Measurements from ENCODE around the gene AMPD3. TPM values are rescaled to one million over a fixed set of nuclear protein-coding genes. Genes with fewer than 3 reads are reported as not detected.

AMPD3 gene
- polyA plus RNA-seq, 1 donor (not counting 4 experiments of a cell fraction or from before 2014, with no cell fraction given), result 11.1 TPM

DNA sequence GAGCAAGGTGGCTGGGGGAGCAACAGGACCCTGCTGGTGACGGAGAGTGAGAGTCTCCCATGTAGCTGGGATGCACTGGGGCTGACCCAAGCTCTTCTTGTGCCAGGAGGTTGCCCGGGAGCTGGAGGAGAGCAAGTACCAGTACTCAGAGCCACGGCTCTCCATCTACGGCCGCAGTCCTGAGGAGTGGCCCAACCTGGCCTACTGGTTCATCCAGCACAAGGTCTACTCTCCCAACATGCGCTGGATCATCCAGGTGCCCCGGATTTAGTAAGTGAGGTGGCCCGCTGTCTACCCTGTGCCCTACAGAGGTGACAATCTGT lies 40.4 kb downstream of the AMPD3 start:
- no peak overlapping the region for H3K9ac ChIP-seq (ENCODE audit: control insufficient read depth, extremely low read depth, insufficient read depth, low read length)
- peaks cover 2% of the 10 kb centered on the region for H3K4me1 ChIP-seq (ENCODE audit: control insufficient read depth, extremely low read depth, insufficient read depth, low read length)
- H3K79me2 ChIP-seq (ENCODE audit: control insufficient read depth, insufficient read depth, low read length), result no peaks in the 10 kb centered on the region
- H3K4me2 ChIP-seq (ENCODE audit: control insufficient read depth, extremely low read depth, insufficient read depth, low read depth, low read length), result no peak overlapping the region
- H4K20me1 ChIP-seq (ENCODE audit: control insufficient read depth, extremely low read depth, insufficient read depth, low read length), result no peaks in the 10 kb centered on the region
- no peak overlapping the region for H3K4me3 ChIP-seq (ENCODE audit: control insufficient read depth in 2 of 3, extremely low read depth in 1 of 3, insufficient read depth in 2 of 3, low read depth in 1 of 3, low read length in 3 of 3)
- DNase-seq (ENCODE audit: low read depth, low spot score) (no peak), FAIRE-seq (no peak)
- H3K27ac ChIP-seq (ENCODE audit: control insufficient read depth, insufficient read depth, low read length), result no peak overlapping the region
- no peak for TF ChIP-seq EZH2 (IDR thresholded peaks at IDR 0.05; ENCODE audit: low read length)
- TF ChIP-seq, protein P1, sequence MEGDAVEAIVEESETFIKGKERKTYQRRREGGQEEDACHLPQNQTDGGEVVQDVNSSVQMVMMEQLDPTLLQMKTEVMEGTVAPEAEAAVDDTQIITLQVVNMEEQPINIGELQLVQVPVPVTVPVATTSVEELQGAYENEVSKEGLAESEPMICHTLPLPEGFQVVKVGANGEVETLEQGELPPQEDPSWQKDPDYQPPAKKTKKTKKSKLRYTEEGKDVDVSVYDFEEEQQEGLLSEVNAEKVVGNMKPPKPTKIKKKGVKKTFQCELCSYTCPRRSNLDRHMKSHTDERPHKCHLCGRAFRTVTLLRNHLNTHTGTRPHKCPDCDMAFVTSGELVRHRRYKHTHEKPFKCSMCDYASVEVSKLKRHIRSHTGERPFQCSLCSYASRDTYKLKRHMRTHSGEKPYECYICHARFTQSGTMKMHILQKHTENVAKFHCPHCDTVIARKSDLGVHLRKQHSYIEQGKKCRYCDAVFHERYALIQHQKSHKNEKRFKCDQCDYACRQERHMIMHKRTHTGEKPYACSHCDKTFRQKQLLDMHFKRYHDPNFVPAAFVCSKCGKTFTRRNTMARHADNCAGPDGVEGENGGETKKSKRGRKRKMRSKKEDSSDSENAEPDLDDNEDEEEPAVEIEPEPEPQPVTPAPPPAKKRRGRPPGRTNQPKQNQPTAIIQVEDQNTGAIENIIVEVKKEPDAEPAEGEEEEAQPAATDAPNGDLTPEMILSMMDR (optimal IDR thresholded peaks at IDR 0.05 in 1 of 3, IDR thresholded peaks at IDR 0.05 in 1 of 3, conservative IDR thresholded peaks at IDR 0.05 in 1 of 3; ENCODE audit: extremely low read depth in 1 of 3, insufficient read depth in 2 of 3, low read length in 3 of 3), result no peak
- H3K36me3 ChIP-seq (ENCODE audit: control insufficient read depth in 2 of 2, extremely low read depth in 1 of 2, insufficient read depth in 2 of 2, low read length in 2 of 2), result peaks cover 34 to 52% of the 10 kb centered on the region in 2 experiments
- dilution Hi-C loops (cut with MboI; ENCODE audit: extremely low pct_ligation_motif_present, low sequenced_read_pairs), result no loop called here
- H3K9me3 ChIP-seq (ENCODE audit: control insufficient read depth, low read depth, low read length), result no peaks in the 10 kb centered on the region
- no peaks in the 10 kb centered on the region for H3K9me1 ChIP-seq (ENCODE audit: control insufficient read depth, extremely low read depth, insufficient read depth, low read length)
- no peaks in the 10 kb centered on the region for H3K27me3 ChIP-seq (ENCODE audit: control insufficient read depth, extremely low read depth, insufficient read depth, low read length)
- no peak overlapping the region for H2AFZ ChIP-seq (ENCODE audit: control insufficient read depth, low read length)

DNA sequence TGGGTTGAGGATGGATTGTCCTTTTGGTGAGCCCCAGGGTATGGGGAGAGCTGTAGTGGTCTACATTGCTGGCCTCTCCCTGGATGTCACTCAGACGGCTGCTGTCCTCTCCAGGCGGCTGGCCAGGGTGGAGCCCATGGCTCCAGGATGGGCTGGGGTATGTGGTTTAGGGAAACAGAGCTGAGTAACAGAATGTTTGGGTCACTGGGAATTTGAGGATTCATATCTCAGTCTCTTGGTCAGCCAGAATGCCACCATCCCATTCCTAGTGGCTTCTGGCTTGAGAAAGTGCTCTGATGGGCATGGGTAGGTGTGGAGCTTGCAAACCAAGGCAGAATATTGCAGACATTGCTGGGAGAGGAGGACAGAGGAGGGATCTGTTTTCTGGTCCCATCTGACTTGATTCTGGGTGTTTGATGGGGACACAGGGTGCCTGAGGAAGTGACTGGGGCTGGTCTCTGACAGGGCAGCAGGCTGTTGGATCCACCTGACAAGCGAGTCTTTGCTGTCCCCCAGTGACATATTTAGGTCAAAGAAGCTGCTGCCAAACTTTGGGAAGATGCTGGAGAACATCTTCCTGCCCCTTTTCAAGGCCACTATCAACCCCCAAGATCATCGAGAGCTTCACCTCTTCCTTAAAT lies 41.4 kb downstream of the AMPD3 start:
- no peak overlapping the region for H3K27ac ChIP-seq (ENCODE audit: control insufficient read depth, insufficient read depth, low read length)
- H4K20me1 ChIP-seq (ENCODE audit: control insufficient read depth, extremely low read depth, insufficient read depth, low read length), result no peaks in the 10 kb centered on the region
- no peak overlapping the region for H2AFZ ChIP-seq (ENCODE audit: control insufficient read depth, low read length)
- H3K9me1 ChIP-seq (ENCODE audit: control insufficient read depth, extremely low read depth, insufficient read depth, low read length), result no peaks in the 10 kb centered on the region
- dilution Hi-C loops (cut with MboI; ENCODE audit: extremely low pct_ligation_motif_present, low sequenced_read_pairs), result no loop called here
- no peaks in the 10 kb centered on the region for H3K79me2 ChIP-seq (ENCODE audit: control insufficient read depth, insufficient read depth, low read length)
- H3K9ac ChIP-seq (ENCODE audit: control insufficient read depth, extremely low read depth, insufficient read depth, low read length), result no peak overlapping the region
- H3K36me3 ChIP-seq (ENCODE audit: control insufficient read depth in 2 of 2, extremely low read depth in 1 of 2, insufficient read depth in 2 of 2, low read length in 2 of 2), result peaks cover 37 to 51% of the 10 kb centered on the region in 2 experiments
- H3K9me3 ChIP-seq (ENCODE audit: control insufficient read depth, low read depth, low read length), result no peaks in the 10 kb centered on the region
- H3K4me2 ChIP-seq (ENCODE audit: control insufficient read depth, extremely low read depth, insufficient read depth, low read depth, low read length), result no peak overlapping the region
- no peak for TF ChIP-seq EZH2 (IDR thresholded peaks at IDR 0.05; ENCODE audit: low read length)
- TF ChIP-seq, protein P1 (optimal IDR thresholded peaks at IDR 0.05 in 1 of 3, IDR thresholded peaks at IDR 0.05 in 1 of 3, conservative IDR thresholded peaks at IDR 0.05 in 1 of 3; ENCODE audit: extremely low read depth in 1 of 3, insufficient read depth in 2 of 3, low read length in 3 of 3), result no peak
- DNase-seq (ENCODE audit: low read depth, low spot score) (no peak), FAIRE-seq (no peak)
- no peaks in the 10 kb centered on the region for H3K4me1 ChIP-seq (ENCODE audit: control insufficient read depth, extremely low read depth, insufficient read depth, low read length)
- no peak overlapping the region for H3K4me3 ChIP-seq (ENCODE audit: control insufficient read depth in 2 of 3, extremely low read depth in 1 of 3, insufficient read depth in 2 of 3, low read depth in 1 of 3, low read length in 3 of 3)
- H3K27me3 ChIP-seq (ENCODE audit: control insufficient read depth, extremely low read depth, insufficient read depth, low read length), result no peaks in the 10 kb centered on the region

Measured in keratinocyte (primary cell).